Measurements from ENCODE around the gene CFAP46.

- TF ChIP-seq EZH2phosphoT487 (IDR thresholded peaks at IDR 0.05; ENCODE audit: insufficient read depth, low read depth) (no peak), EZH2 (IDR thresholded peaks at IDR 0.05; ENCODE audit: insufficient read depth, poor library complexity, severe bottlenecking) (no peak)
These were observed 43.2 kb upstream of the CFAP46 start for GRCh38 chr10:132985546-132985900.

All from GM23248 (cell line).